Measurements from ENCODE around the gene C1orf159.

GRCh38 chr1:1063945-1064831 lies 51.7 kb downstream of the C1orf159 start:
- peak; percentile 86 for TF ChIP-seq ZBTB20 (tag by site-specific recombination; IDR thresholded peaks at IDR 0.05)
- TF ChIP-seq ZSCAN4 (tag by site-specific recombination; IDR thresholded peaks at IDR 0.05): no peak
- TF ChIP-seq KLF1 (tag by site-specific recombination; IDR thresholded peaks at IDR 0.05): peak; percentile 96
- TF ChIP-seq ZBTB1 (tag by site-specific recombination; IDR thresholded peaks at IDR 0.05): peak; percentile 97
- TF ChIP-seq CTCF (tag by site-specific recombination; IDR thresholded peaks at IDR 0.05): peak; percentile 98
- no peak for TF ChIP-seq ZNF280D (tag by site-specific recombination; IDR thresholded peaks at IDR 0.05)
- TF ChIP-seq ATF2 (tag by site-specific recombination; IDR thresholded peaks at IDR 0.05; ENCODE audit: low read depth): no peak
- peak; percentile 97 for TF ChIP-seq EGR2 (tag by site-specific recombination; IDR thresholded peaks at IDR 0.05; ENCODE audit: low read depth)
- peak; percentile 83; the same call in 1 of the 2 replicates for TF ChIP-seq ZBTB10 (tag by site-specific recombination; IDR thresholded peaks at IDR 0.05)
- TF ChIP-seq PATZ1 (tag by site-specific recombination; IDR thresholded peaks at IDR 0.05): peak; percentile 99
- TF ChIP-seq ZNF792 (tag by site-specific recombination; IDR thresholded peaks at IDR 0.05): no peak
- TF ChIP-seq ZNF521 (tag by site-specific recombination; IDR thresholded peaks at IDR 0.05): no peak
